ENCODE measurements around the gene CBL. TPM values are rescaled to one million over a fixed set of nuclear protein-coding genes. Genes with fewer than 3 reads are reported as not detected.
A peak's percentile ranks its signal among the peaks of the same experiment; 100 is the strongest.

CBL gene
- total RNA-seq, 2 experiments from 2014 or later: 27.0 to 27.5 TPM

DNA sequence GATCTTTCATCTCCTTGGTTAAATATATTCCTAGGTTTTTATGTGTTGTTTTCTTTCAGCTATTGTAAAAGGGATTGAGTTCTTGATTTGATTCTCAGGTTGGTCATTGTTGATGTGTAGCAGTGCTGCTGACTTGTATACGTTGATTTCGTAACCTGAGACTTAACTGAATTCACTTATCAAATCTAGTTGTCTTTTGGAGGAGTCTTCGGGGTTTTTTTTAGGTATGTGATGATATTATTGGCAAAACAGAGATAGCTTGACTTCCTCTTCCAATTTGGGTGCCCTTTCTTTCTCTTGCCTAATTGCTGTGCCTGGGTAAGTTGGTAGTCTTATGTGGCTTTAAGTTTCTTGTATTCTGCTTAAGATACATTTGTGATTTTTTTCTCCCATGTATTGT is 52.8 kb downstream of the CBL start:
- intact Hi-C loops (cut with micrococcal nuclease): no loop called here
- ATAC-seq (no peak), DNase-seq (no peak)
- Mint-ChIP-seq H3K4me3 (no peak overlapping the region), H3K36me3 (ENCODE audit: low read depth) (peaks cover 17% of the 10 kb centered on the region), H3K27me3 (no peaks in the 10 kb centered on the region), H3K4me1 (ENCODE audit: low read depth) (peaks cover 49% of the 10 kb centered on the region), H3K9me3 (peaks cover 2% of the 10 kb centered on the region), H3K27ac (peak overlapping the region; percentile 53)
- ChIA-PET CTCF (interaction anchor here (1.1 to 3.7 kb wide), 5 partner anchors 9 to 79 kb away, joined by 3 to 15 read pairs (median 4); no protein-coding TSS in a partner anchor), POLR2A (interaction anchor here (0.6 to 1.4 kb wide), 2 partner anchors 8 to 974 kb away, joined by 3 to 4 read pairs; no protein-coding TSS in a partner anchor)
- TF ChIP-seq, protein P1, sequence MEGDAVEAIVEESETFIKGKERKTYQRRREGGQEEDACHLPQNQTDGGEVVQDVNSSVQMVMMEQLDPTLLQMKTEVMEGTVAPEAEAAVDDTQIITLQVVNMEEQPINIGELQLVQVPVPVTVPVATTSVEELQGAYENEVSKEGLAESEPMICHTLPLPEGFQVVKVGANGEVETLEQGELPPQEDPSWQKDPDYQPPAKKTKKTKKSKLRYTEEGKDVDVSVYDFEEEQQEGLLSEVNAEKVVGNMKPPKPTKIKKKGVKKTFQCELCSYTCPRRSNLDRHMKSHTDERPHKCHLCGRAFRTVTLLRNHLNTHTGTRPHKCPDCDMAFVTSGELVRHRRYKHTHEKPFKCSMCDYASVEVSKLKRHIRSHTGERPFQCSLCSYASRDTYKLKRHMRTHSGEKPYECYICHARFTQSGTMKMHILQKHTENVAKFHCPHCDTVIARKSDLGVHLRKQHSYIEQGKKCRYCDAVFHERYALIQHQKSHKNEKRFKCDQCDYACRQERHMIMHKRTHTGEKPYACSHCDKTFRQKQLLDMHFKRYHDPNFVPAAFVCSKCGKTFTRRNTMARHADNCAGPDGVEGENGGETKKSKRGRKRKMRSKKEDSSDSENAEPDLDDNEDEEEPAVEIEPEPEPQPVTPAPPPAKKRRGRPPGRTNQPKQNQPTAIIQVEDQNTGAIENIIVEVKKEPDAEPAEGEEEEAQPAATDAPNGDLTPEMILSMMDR (IDR thresholded peaks at IDR 0.05): no peak

DNA sequence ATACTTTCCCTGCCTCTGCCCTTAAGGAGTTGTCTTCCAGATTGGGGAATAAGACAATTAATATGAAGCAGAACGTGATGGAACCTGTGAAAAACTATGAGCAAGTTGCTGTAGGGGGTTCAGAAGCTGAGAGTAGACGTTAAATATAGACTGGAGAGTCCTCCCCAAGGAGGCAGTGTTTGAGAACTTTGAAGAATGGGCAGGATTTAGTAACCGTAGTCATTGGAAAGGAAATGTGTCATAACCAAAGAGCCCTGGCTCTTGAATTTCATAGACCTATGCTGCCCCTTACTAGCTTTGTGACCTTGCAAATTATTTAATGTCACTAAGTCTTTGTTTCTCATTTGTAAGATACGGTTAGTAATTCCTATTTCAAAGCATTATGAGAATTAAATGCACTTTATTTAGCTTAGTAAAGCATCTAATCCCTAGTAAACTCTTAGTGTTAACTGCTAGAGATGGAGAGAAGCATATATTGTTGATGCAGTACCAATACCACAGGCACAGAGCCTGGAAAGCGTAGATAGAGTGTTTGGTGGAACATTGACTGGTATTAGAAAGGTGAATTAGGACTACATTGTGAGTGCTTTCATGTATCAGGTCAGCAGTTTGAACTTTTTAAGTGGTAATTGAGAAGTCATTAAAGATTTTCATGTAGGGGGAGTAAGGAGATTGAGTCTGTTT is 56.7 kb downstream of the CBL start:
- DNase-seq: peak; percentile 15

DNA sequence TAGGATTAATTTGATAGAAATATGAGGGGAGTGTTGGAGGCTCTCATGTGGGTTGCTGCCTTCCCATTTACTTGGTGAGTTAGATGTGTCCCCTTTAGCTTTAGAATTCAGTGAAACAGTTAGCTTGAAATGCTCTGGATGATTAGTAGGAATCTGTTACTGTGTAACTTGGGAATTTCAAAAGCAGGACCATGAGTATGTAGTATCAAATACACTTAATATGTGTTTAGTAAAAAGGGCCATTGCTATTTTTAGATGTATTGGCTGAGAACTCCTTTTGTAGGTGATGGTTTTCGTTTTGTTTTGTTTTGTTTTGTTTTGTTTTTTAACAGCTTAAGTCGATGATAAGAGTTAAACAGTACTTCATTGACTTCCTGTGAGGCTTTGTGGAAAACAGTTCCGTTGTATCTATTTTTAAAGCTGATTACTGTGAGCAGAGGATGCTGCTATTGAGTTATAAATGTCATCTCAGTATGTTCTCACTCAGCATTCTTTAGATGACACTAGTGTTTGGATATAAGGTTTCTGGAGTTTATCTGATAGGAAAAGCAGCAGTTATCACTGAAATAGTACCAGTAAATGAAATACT is 57.3 kb downstream of the CBL start:
- Mint-ChIP-seq H3K27ac (no peak overlapping the region), H3K36me3 (ENCODE audit: low read depth) (peaks cover 2% of the 10 kb centered on the region), H3K4me1 (ENCODE audit: low read depth) (peaks cover 50% of the 10 kb centered on the region), H3K27me3 (no peaks in the 10 kb centered on the region), H3K4me3 (no peak overlapping the region), H3K9me3 (no peaks in the 10 kb centered on the region)
- CTCF ChIA-PET: interaction anchor here (0.9 to 5.9 kb wide), 16 partner anchors 9 to 95 kb away, joined by 3 to 37 read pairs (median 4); partner anchors contain the start of genes CBL and NLRX1
- intact Hi-C loops (cut with micrococcal nuclease): loop anchor here (2.0 kb wide), 1 partner anchor 57 kb away; the partner anchor contains the start of gene CBL
- TF ChIP-seq, protein P1 (IDR thresholded peaks at IDR 0.05): no peak
- DNase-seq (no peak), ATAC-seq (peak; percentile 19)
- POLR2A ChIA-PET: interaction anchor here (0.6 to 2.0 kb wide), 2 partner anchors 11 to 472 kb away, joined by 3 to 8 read pairs; no protein-coding TSS in a partner anchor

More for the DNA sequence above, 56.7 kb downstream of the CBL start:
- ChIA-PET CTCF (interaction anchor here (0.9 to 5.9 kb wide), 18 partner anchors 10 to 94 kb away, joined by 3 to 37 read pairs (median 4); partner anchors contain the start of genes CBL and NLRX1), POLR2A (interaction anchor here (0.6 to 2.0 kb wide), 2 partner anchors 11 to 471 kb away, joined by 3 to 8 read pairs; no protein-coding TSS in a partner anchor)
- ATAC-seq: peak; percentile 83
- intact Hi-C loops (cut with micrococcal nuclease): loop anchor here (2.0 kb wide), 1 partner anchor 56 kb away; the partner anchor contains the start of gene CBL
- TF ChIP-seq, protein P1 (IDR thresholded peaks at IDR 0.05): peak; percentile 28
- Mint-ChIP-seq H3K4me1 (ENCODE audit: low read depth) (peaks cover 52% of the 10 kb centered on the region), H3K4me3 (no peak overlapping the region), H3K9me3 (peaks cover 2% of the 10 kb centered on the region), H3K27me3 (no peaks in the 10 kb centered on the region), H3K27ac (no peak overlapping the region), H3K36me3 (ENCODE audit: low read depth) (peaks cover 5% of the 10 kb centered on the region)

DNA sequence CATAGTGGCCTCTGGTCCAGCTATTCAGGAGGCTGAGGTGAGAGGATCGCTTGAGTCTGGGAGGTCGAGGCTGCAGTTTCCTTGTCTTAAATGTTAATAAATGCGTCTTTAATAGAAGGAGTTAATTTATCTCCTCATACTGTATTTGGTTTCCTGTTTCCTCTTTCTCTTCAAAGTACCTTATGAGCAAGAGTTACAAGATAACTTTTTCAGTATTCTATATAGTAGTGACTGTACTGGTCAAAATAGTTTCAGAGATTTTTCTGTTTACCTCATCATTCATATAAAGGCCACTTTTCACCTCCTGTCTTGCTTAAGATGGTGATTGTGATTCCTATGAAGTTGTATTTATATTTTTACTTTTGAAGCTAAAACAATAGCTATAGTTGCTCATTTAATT is 59.9 kb downstream of the CBL start:
- intact Hi-C loops (cut with micrococcal nuclease): no loop called here
- Mint-ChIP-seq H3K27ac (peak overlapping the region; percentile 91), H3K9me3 (no peaks in the 10 kb centered on the region), H3K36me3 (ENCODE audit: low read depth) (no peaks in the 10 kb centered on the region), H3K4me1 (ENCODE audit: low read depth) (peaks cover 38% of the 10 kb centered on the region), H3K4me3 (peak overlapping the region; percentile 56), H3K27me3 (no peaks in the 10 kb centered on the region)
- peak; percentile 25 for ATAC-seq
- DNase-seq: no peak
- ChIA-PET CTCF (interaction anchor here (0.7 to 4.6 kb wide), 5 partner anchors 10 to 199 kb away, joined by 3 to 36 read pairs (median 7); partner anchors contain the start of genes CBL and VPS11), POLR2A (interaction anchor here (1.0 to 2.9 kb wide), 5 partner anchors 13 to 97 kb away, joined by 3 to 15 read pairs (median 4); partner anchors contain the start of gene NLRX1)
- TF ChIP-seq, protein P1 (IDR thresholded peaks at IDR 0.05): no peak
